ENCODE results near the gene GSTM4. TPM values are rescaled to one million over a fixed set of nuclear protein-coding genes. Genes with fewer than 3 reads are reported as not detected.
"Not testable (repeated sequence)": the region's sequence is repeated elsewhere in the genome, so short reads cannot be mapped to it uniquely, and the experiment has no call there.

The GSTM4 gene
- total RNA-seq, 1 experiment from 2014 or later: 188 TPM

GRCh38 chr1:109669246-109669948 is 13.5 kb downstream of the GSTM4 start:
- TF ChIP-seq, protein P1, sequence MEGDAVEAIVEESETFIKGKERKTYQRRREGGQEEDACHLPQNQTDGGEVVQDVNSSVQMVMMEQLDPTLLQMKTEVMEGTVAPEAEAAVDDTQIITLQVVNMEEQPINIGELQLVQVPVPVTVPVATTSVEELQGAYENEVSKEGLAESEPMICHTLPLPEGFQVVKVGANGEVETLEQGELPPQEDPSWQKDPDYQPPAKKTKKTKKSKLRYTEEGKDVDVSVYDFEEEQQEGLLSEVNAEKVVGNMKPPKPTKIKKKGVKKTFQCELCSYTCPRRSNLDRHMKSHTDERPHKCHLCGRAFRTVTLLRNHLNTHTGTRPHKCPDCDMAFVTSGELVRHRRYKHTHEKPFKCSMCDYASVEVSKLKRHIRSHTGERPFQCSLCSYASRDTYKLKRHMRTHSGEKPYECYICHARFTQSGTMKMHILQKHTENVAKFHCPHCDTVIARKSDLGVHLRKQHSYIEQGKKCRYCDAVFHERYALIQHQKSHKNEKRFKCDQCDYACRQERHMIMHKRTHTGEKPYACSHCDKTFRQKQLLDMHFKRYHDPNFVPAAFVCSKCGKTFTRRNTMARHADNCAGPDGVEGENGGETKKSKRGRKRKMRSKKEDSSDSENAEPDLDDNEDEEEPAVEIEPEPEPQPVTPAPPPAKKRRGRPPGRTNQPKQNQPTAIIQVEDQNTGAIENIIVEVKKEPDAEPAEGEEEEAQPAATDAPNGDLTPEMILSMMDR (conservative IDR thresholded peaks at IDR 0.05; ENCODE audit: low read depth, low read length): no peak
- peak; percentile 0 for DNase-seq (ENCODE audit: low spot score)
- ChIA-PET CTCF (no interaction called here), POLR2A (ENCODE audit: low non-redundant PET) (no interaction called here)
- H3K4me3 ChIP-seq (ENCODE audit: low read depth, low read length, poor library complexity, severe bottlenecking): no peak overlapping the region
- H3K27me3 ChIP-seq (replicated peaks; ENCODE audit: insufficient read depth, low read depth, low read length, poor library complexity): no peaks in the 10 kb centered on the region
- no peaks in the 10 kb centered on the region for H3K36me3 ChIP-seq (ENCODE audit: insufficient read depth, low read length, poor library complexity, severe bottlenecking)
- intact Hi-C loops (cut with micrococcal nuclease; ENCODE audit: unreplicated experiment): no loop called here
- H3K9me3 ChIP-seq (ENCODE audit: low read depth, low read length, poor library complexity, severe bottlenecking): no peaks in the 10 kb centered on the region
- no TSS peak for BruUV-seq (replicated peaks)
- peaks cover 12% of the 10 kb centered on the region for H3K4me1 ChIP-seq (ENCODE audit: insufficient read depth, low read length, poor library complexity, severe bottlenecking)
- H3K27ac ChIP-seq (ENCODE audit: low read depth, low read length, poor library complexity, severe bottlenecking): no peak overlapping the region

- DNase-seq (ENCODE audit: low spot score); intact Hi-C loops (cut with micrococcal nuclease; ENCODE audit: unreplicated experiment); H3K27me3 ChIP-seq (replicated peaks; ENCODE audit: insufficient read depth, low read depth, low read length, poor library complexity); H3K9me3 ChIP-seq (ENCODE audit: low read depth, low read length, poor library complexity, severe bottlenecking); BruUV-seq (replicated peaks); CTCF ChIA-PET; H3K4me3 ChIP-seq (ENCODE audit: low read depth, low read length, poor library complexity, severe bottlenecking); H3K27ac ChIP-seq (ENCODE audit: low read depth, low read length, poor library complexity, severe bottlenecking); H3K36me3 ChIP-seq (ENCODE audit: insufficient read depth, low read length, poor library complexity, severe bottlenecking); POLR2A ChIA-PET (ENCODE audit: low non-redundant PET): not testable (repeated sequence)
- peaks cover 12% of the 10 kb centered on the region for H3K4me1 ChIP-seq (ENCODE audit: insufficient read depth, low read length, poor library complexity, severe bottlenecking)
Measured at GRCh38 chr1:109669949-109670302, 14.0 kb downstream of the GSTM4 start.

DNA sequence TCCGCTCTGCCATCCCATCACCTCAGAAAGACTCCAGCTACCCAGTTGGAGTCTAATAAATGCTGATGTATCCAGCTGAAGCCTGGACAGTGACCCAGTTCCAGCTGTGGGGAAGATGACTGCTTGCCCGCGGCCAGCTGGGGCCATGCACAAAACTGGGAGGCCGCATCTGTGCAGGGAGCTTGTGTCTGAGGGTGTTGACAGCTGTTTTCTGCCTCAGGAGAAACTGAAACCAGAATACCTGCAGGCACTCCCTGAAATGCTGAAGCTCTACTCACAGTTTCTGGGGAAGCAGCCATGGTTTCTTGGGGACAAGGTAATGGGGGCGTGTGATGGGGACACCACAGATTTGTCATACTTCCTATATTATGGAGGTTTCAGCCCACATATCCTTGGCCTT is 15.2 kb downstream of the GSTM4 start:
- TF ChIP-seq EZH2 (IDR thresholded peaks at IDR 0.05; ENCODE audit: borderline replicate concordance, low read depth, low read length, poor library complexity, severe bottlenecking): no peak
- TF ChIP-seq, protein P1 (conservative IDR thresholded peaks at IDR 0.05; ENCODE audit: low read depth, low read length): no peak
- H3K4me3 ChIP-seq (ENCODE audit: low read depth, low read length, poor library complexity, severe bottlenecking): no peak overlapping the region
- no peaks in the 10 kb centered on the region for H3K9me3 ChIP-seq (ENCODE audit: low read depth, low read length, poor library complexity, severe bottlenecking)
- no peaks in the 10 kb centered on the region for H3K36me3 ChIP-seq (ENCODE audit: insufficient read depth, low read length, poor library complexity, severe bottlenecking)
- ChIA-PET CTCF (no interaction called here), POLR2A (ENCODE audit: low non-redundant PET) (no interaction called here)
- H3K27ac ChIP-seq (ENCODE audit: low read depth, low read length, poor library complexity, severe bottlenecking): no peak overlapping the region
- intact Hi-C loops (cut with micrococcal nuclease; ENCODE audit: unreplicated experiment): no loop called here
- DNase-seq (ENCODE audit: low spot score): no peak
- peaks cover 12% of the 10 kb centered on the region for H3K4me1 ChIP-seq (ENCODE audit: insufficient read depth, low read length, poor library complexity, severe bottlenecking)
- no TSS peak for BruUV-seq (replicated peaks)
- H3K27me3 ChIP-seq (replicated peaks; ENCODE audit: insufficient read depth, low read depth, low read length, poor library complexity): no peaks in the 10 kb centered on the region

- DNase-seq (ENCODE audit: low spot score); POLR2A ChIA-PET (ENCODE audit: low non-redundant PET); H3K27me3 ChIP-seq (replicated peaks; ENCODE audit: insufficient read depth, low read depth, low read length, poor library complexity); H3K27ac ChIP-seq (ENCODE audit: low read depth, low read length, poor library complexity, severe bottlenecking); BruUV-seq (replicated peaks); H3K36me3 ChIP-seq (ENCODE audit: insufficient read depth, low read length, poor library complexity, severe bottlenecking); intact Hi-C loops (cut with micrococcal nuclease; ENCODE audit: unreplicated experiment); H3K4me1 ChIP-seq (ENCODE audit: insufficient read depth, low read length, poor library complexity, severe bottlenecking); CTCF ChIA-PET; H3K9me3 ChIP-seq (ENCODE audit: low read depth, low read length, poor library complexity, severe bottlenecking); H3K4me3 ChIP-seq (ENCODE audit: low read depth, low read length, poor library complexity, severe bottlenecking): not testable (repeated sequence)
Measured at GRCh38 chr1:109673861-109674260, 18.0 kb downstream of the GSTM4 start.

GRCh38 chr1:109676683-109677381 is 20.9 kb downstream of the GSTM4 start:
- CTCF ChIA-PET; BruUV-seq (replicated peaks); H3K9me3 ChIP-seq (ENCODE audit: low read depth, low read length, poor library complexity, severe bottlenecking); H3K4me3 ChIP-seq (ENCODE audit: low read depth, low read length, poor library complexity, severe bottlenecking); H3K27me3 ChIP-seq (replicated peaks; ENCODE audit: insufficient read depth, low read depth, low read length, poor library complexity); POLR2A ChIA-PET (ENCODE audit: low non-redundant PET); DNase-seq (ENCODE audit: low spot score); H3K4me1 ChIP-seq (ENCODE audit: insufficient read depth, low read length, poor library complexity, severe bottlenecking); H3K36me3 ChIP-seq (ENCODE audit: insufficient read depth, low read length, poor library complexity, severe bottlenecking); H3K27ac ChIP-seq (ENCODE audit: low read depth, low read length, poor library complexity, severe bottlenecking); intact Hi-C loops (cut with micrococcal nuclease; ENCODE audit: unreplicated experiment): not testable (repeated sequence)

Data from A673 (cell line).